Left colon (tissue), 2 donors: Measurements from ENCODE around the gene DMRTB1. TPM values are rescaled to one million over a fixed set of nuclear protein-coding genes. Genes with fewer than 3 reads are reported as not detected.
A peak's percentile ranks its signal among the peaks of the same experiment; 100 is the strongest.

Experiments used
- ATAC-seq: fragments of 200-7000 bp; cut with Tn5 transposase; one replicate; pipeline ENCODE4 v1.9.1; 2020; ENCODE audit warnings: mild to moderate bottlenecking, moderate library complexity
- DNase-seq, 2 donors: peaks; one replicate each; pipeline ENCODE4 v3.0.0-alpha.2; 2020
- intact Hi-C, 2 donors: fragments of 100-400 bp; cut with DNase I in 1 of 2; cut with micrococcal nuclease in 1 of 2; formaldehyde crosslinking; loops; one replicate each; pipeline versions ENCODE4 v1.11.2 to v1.14.0; 2022; cut with DNase I, micrococcal nuclease
- total RNA-seq, 2 donors: library from RNA; stranded (reverse); fragmentation: NEBNext Ultra II Directional; extraction: Animal tissue kit (Norgen Biotek cat#: 25700); gene quantifications; one replicate each; pipeline ENCODE4 v1.2.1, GENCODE V29; 2021
- donor health status: DM: no; HTN: no; CAD: no.
- donor health status: DM: yes; HTN: yes; CAD: no.

Gene DMRTB1
- total RNA-seq, 2 donors from 2014 or later, result not detected

- DNase-seq (no peak), ATAC-seq (no peak)
- intact Hi-C loops, result no loop called here
Measured at GRCh38 chr1:53480678-53481077, 21.5 kb downstream of the DMRTB1 start.

- intact Hi-C loops, result no loop called here
- no peak for DNase-seq
- no peak for ATAC-seq
Measured at GRCh38 chr1:53481456-53481855, 22.3 kb downstream of the DMRTB1 start.

- ATAC-seq (no peak), DNase-seq (no peak)
- intact Hi-C loops, result no loop called here
Measured at GRCh38 chr1:53482441-53483153, 23.4 kb downstream of the DMRTB1 start.

GRCh38 chr1:53483170-53483569 is 24.0 kb downstream of the DMRTB1 start:
- DNase-seq (no peak), ATAC-seq (no peak)
- intact Hi-C loops, result no loop called here

- ATAC-seq (no peak), DNase-seq (no peak)
- intact Hi-C loops, result no loop called here
Measured at GRCh38 chr1:53483656-53484055, 24.5 kb downstream of the DMRTB1 start.

GRCh38 chr1:53484705-53485477 is 25.7 kb downstream of the DMRTB1 start:
- ATAC-seq (no peak), DNase-seq (no peak)

GRCh38 chr1:53485478-53486394 is 26.5 kb downstream of the DMRTB1 start:
- ATAC-seq (peak; percentile 78), DNase-seq (peak in 1 of 2 donors; percentile 85)
- intact Hi-C loops, result loop anchor here (1.0 to 5.0 kb wide), 2 partner anchors 267 to 269 kb away; no protein-coding TSS in a partner anchor

More at GRCh38 chr1:53484705-53485477, 25.7 kb downstream of the DMRTB1 start:
- intact Hi-C loops, result loop anchor here (1.0 to 5.0 kb wide), 2 partner anchors 267 to 269 kb away; no protein-coding TSS in a partner anchor

- DNase-seq, result no peak
- ATAC-seq, result no peak
- intact Hi-C loops, result loop anchor here in 1 of 2 donors (5.0 kb wide), 1 partner anchor 266 kb away; no protein-coding TSS in a partner anchor
Measured at GRCh38 chr1:53486395-53487026, 27.3 kb downstream of the DMRTB1 start.

- intact Hi-C loops, result no loop called here
- ATAC-seq, result no peak
Measured at GRCh38 chr1:53490351-53490750, 31.2 kb downstream of the DMRTB1 start.

GRCh38 chr1:53495633-53496345 is 36.6 kb downstream of the DMRTB1 start:
- DNase-seq (no peak), ATAC-seq (no peak)
- intact Hi-C loops, result no loop called here

More at GRCh38 chr1:53490351-53490750, 31.2 kb downstream of the DMRTB1 start:
- DNase-seq, result no peak

- intact Hi-C loops, result no loop called here
- DNase-seq (no peak), ATAC-seq (no peak)
Measured at GRCh38 chr1:53498555-53499131, 39.4 kb downstream of the DMRTB1 start.

GRCh38 chr1:53499257-53500203 is 40.3 kb downstream of the DMRTB1 start:
- intact Hi-C loops, result no loop called here
- DNase-seq (no peak), ATAC-seq (no peak)

GRCh38 chr1:53500204-53501064 is 41.2 kb downstream of the DMRTB1 start:
- intact Hi-C loops, result no loop called here
- no peak for ATAC-seq
- DNase-seq, result no peak

- ATAC-seq, result no peak
- intact Hi-C loops, result no loop called here
Measured at GRCh38 chr1:53501065-53502005, 42.1 kb downstream of the DMRTB1 start.

More at GRCh38 chr1:53501065-53502005, 42.1 kb downstream of the DMRTB1 start:
- DNase-seq, result no peak
